HG03520 (cell line): Measurements from ENCODE around the gene HSPBP1.

Source experiments
- ATAC-seq: cut with Tn5 transposase; IDR thresholded peaks from one replicate; pipeline ENCODE4 v1.9.1; 2021; ENCODE audit warnings: mild to moderate bottlenecking, moderate library complexity; ENCODE audit not compliant: unreplicated experiment

Gene HSPBP1

GRCh38 chr19:55256562-55257460 lies 23.1 kb downstream of the HSPBP1 start:
- no peak for ATAC-seq

- no peak for ATAC-seq
Measured at GRCh38 chr19:55255618-55256423, 24.1 kb downstream of the HSPBP1 start.

- ATAC-seq = no peak
Measured at GRCh38 chr19:55254625-55254977, 25.3 kb downstream of the HSPBP1 start.

- no peak for ATAC-seq
Measured at GRCh38 chr19:55253842-55254624, 25.9 kb downstream of the HSPBP1 start.

GRCh38 chr19:55252760-55253663 lies 26.9 kb downstream of the HSPBP1 start:
- no peak for ATAC-seq

- ATAC-seq = no peak
Measured at GRCh38 chr19:55251341-55252081, 28.4 kb downstream of the HSPBP1 start.

GRCh38 chr19:55250262-55251036 lies 29.5 kb downstream of the HSPBP1 start:
- ATAC-seq = no peak

GRCh38 chr19:55249841-55250240 lies 30.1 kb downstream of the HSPBP1 start:
- ATAC-seq = no peak

GRCh38 chr19:55248704-55249103 lies 31.2 kb downstream of the HSPBP1 start:
- no peak for ATAC-seq

- no peak for ATAC-seq
Measured at GRCh38 chr19:55248166-55248675, 31.7 kb downstream of the HSPBP1 start.

GRCh38 chr19:55247621-55248099 lies 32.2 kb downstream of the HSPBP1 start:
- ATAC-seq = no peak

- ATAC-seq = no peak
Measured at GRCh38 chr19:55246462-55247451, 33.2 kb downstream of the HSPBP1 start.

- no peak for ATAC-seq
Measured at GRCh38 chr19:55245236-55245904, 34.5 kb downstream of the HSPBP1 start.

GRCh38 chr19:55244004-55244680 lies 35.8 kb downstream of the HSPBP1 start:
- ATAC-seq = no peak

GRCh38 chr19:55242517-55242916 lies 37.4 kb downstream of the HSPBP1 start:
- no peak for ATAC-seq

- no peak for ATAC-seq
Measured at GRCh38 chr19:55241935-55242464, 37.9 kb downstream of the HSPBP1 start.
